Progenitor cell of endocrine pancreas (in vitro differentiated cells): ENCODE results near the gene MTPN. TPM values are rescaled to one million over a fixed set of nuclear protein-coding genes. Genes with fewer than 3 reads are reported as not detected.

Experiments used
- DNase-seq: peaks from one replicate; pipeline ENCODE4 v3.0.0; 2021; ENCODE audit warnings: low spot score; ENCODE audit not compliant: unreplicated experiment
- H3K27ac Mint-ChIP-seq: 2 replicates; pipeline ENCODE4 v1.8.0; 2021; ENCODE audit warnings: mild to moderate bottlenecking, moderate library complexity, mixed read lengths
- H3K27me3 Mint-ChIP-seq: 2 replicates; pipeline ENCODE4 v1.8.0; 2021; ENCODE audit warnings: mixed read lengths
- H3K36me3 Mint-ChIP-seq: 2 replicates; pipeline ENCODE4 v1.8.0; 2022; ENCODE audit warnings: mixed read lengths; ENCODE audit not compliant: insufficient read depth
- H3K4me1 Mint-ChIP-seq: 2 replicates; pipeline ENCODE4 v1.8.0; 2021; ENCODE audit warnings: low read depth, mixed read lengths
- H3K4me3 Mint-ChIP-seq: 2 replicates; pipeline ENCODE4 v1.8.0; 2021; ENCODE audit warnings: low read depth, mild to moderate bottlenecking, moderate library complexity, mixed read lengths
- H3K9me3 Mint-ChIP-seq: 2 replicates; pipeline ENCODE4 v1.8.0; 2021; ENCODE audit warnings: low read depth, mixed read lengths
- CTCF ChIP-seq: fragments of 200-600 bp; sonication (generic); IDR thresholded peaks from one replicate; pipeline ENCODE4 v1.5.0; 2021; ENCODE audit warnings: antibody characterized with exemption, mild to moderate bottlenecking; ENCODE audit not compliant: unreplicated experiment
- total RNA-seq: library from RNA; stranded (reverse); gene quantifications from 2 replicates; pipeline ENCODE4 v1.2.1, GENCODE V29; 2021

MTPN gene
- total RNA-seq, 1 donor from 2014 or later, result 91.6 TPM

- Mint-ChIP-seq H3K36me3 (peaks cover 4% of the 10 kb centered on the region), H3K4me1 (peaks cover 14% of the 10 kb centered on the region), H3K4me3 (no peak overlapping the region), H3K9me3 (no peaks in the 10 kb centered on the region), H3K27me3 (no peaks in the 10 kb centered on the region), H3K27ac (no peak overlapping the region)
- TF ChIP-seq CTCF, result no peak
- DNase-seq, result no peak
Observed at GRCh38 chr7:135964791-135965190, 12.4 kb downstream of the MTPN start.

GRCh38 chr7:135964274-135964673 lies 12.9 kb downstream of the MTPN start:
- H3K4me3 Mint-ChIP-seq, result no peak overlapping the region
- H3K9me3 Mint-ChIP-seq, result no peaks in the 10 kb centered on the region
- no peak overlapping the region for H3K27ac Mint-ChIP-seq
- TF ChIP-seq CTCF, result no peak
- no peak for DNase-seq
- H3K27me3 Mint-ChIP-seq, result no peaks in the 10 kb centered on the region
- H3K36me3 Mint-ChIP-seq, result peaks cover 1% of the 10 kb centered on the region
- H3K4me1 Mint-ChIP-seq, result peaks cover 19% of the 10 kb centered on the region

- no peak for TF ChIP-seq CTCF
- no peak for DNase-seq
- H3K36me3 Mint-ChIP-seq, result peaks cover 1% of the 10 kb centered on the region
- H3K4me3 Mint-ChIP-seq, result no peak overlapping the region
- no peak overlapping the region for H3K27ac Mint-ChIP-seq
- no peaks in the 10 kb centered on the region for H3K27me3 Mint-ChIP-seq
- no peaks in the 10 kb centered on the region for H3K9me3 Mint-ChIP-seq
- H3K4me1 Mint-ChIP-seq, result peaks cover 19% of the 10 kb centered on the region
Observed at GRCh38 chr7:135962802-135963201, 14.4 kb downstream of the MTPN start.

- Mint-ChIP-seq H3K9me3 (no peaks in the 10 kb centered on the region), H3K27ac (no peak overlapping the region)
Observed at GRCh38 chr7:135960709-135961451, 16.3 kb downstream of the MTPN start.

GRCh38 chr7:135959646-135960363 lies 17.4 kb downstream of the MTPN start:
- Mint-ChIP-seq H3K27me3 (no peaks in the 10 kb centered on the region), H3K27ac (no peak overlapping the region), H3K36me3 (peaks cover 6% of the 10 kb centered on the region), H3K4me1 (peaks cover 17% of the 10 kb centered on the region), H3K9me3 (no peaks in the 10 kb centered on the region), H3K4me3 (no peak overlapping the region)
- no peak for DNase-seq
- no peak for TF ChIP-seq CTCF

More at GRCh38 chr7:135960709-135961451, 16.3 kb downstream of the MTPN start:
- Mint-ChIP-seq H3K27me3 (no peaks in the 10 kb centered on the region), H3K4me3 (no peak overlapping the region), H3K4me1 (peaks cover 21% of the 10 kb centered on the region), H3K36me3 (peaks cover 6% of the 10 kb centered on the region)
- DNase-seq, result no peak
- no peak for TF ChIP-seq CTCF
